CD4-positive, CD25-positive, alpha-beta regulatory T cell (primary cell): ENCODE results near the gene CNTN6. TPM values are rescaled to one million over a fixed set of nuclear protein-coding genes. Genes with fewer than 3 reads are reported as not detected.

Experiments
- ATAC-seq, 2 donors: fragments of 150-1000 bp; cut with Tn5 transposase; one replicate each; pipeline ENCODE4 v1.10.0; 2021; ENCODE audit warnings: low read depth in 2 of 2, moderate number of reproducible peaks in 2 of 2, moderate library complexity in 1 of 2
- DNase-seq, 3 donors: peaks; one replicate each; pipeline versions ENCODE4 v3.0.0 to v3.0.0-alpha.2; 2012 to 2022; ENCODE audit warnings: mixed read lengths in 1 of 3
- H3K27ac ChIP-seq: one replicate; pipeline ENCODE4 v1.7.0; 2013; ENCODE audit warnings: mild to moderate bottlenecking, low read length; ENCODE audit not compliant: insufficient read depth, poor library complexity, severe bottlenecking
- H3K27me3 ChIP-seq: one replicate; pipeline ENCODE4 v1.7.0; 2013; ENCODE audit warnings: low read length; ENCODE audit not compliant: control insufficient read depth, insufficient read depth
- H3K36me3 ChIP-seq: one replicate; pipeline ENCODE4 v1.7.0; 2013; ENCODE audit warnings: mild to moderate bottlenecking, low read length, moderate library complexity; ENCODE audit not compliant: control insufficient read depth, insufficient read depth
- H3K4me1 ChIP-seq: 2 replicates; pipeline ENCODE4 v1.7.0; 2013; ENCODE audit warnings: mild to moderate bottlenecking, low read length; ENCODE audit not compliant: insufficient read depth, control insufficient read depth, poor library complexity, severe bottlenecking
- H3K4me3 ChIP-seq: one replicate; pipeline ENCODE4 v1.7.0; 2013; ENCODE audit warnings: low read depth, mild to moderate bottlenecking, low read length, moderate library complexity
- H3K9me3 ChIP-seq, 2 experiments: 1 replicate in 1 of 2; 2 replicates in 1 of 2; pipeline ENCODE4 v1.7.0; 2013; ENCODE audit warnings: low read length in 2 of 2, mild to moderate bottlenecking in 1 of 2, moderate library complexity in 1 of 2; ENCODE audit not compliant: control insufficient read depth in 2 of 2
- H3K27ac Mint-ChIP-seq, 3 donors: one replicate each; pipeline ENCODE4 v1.8.0; 2020 to 2022; ENCODE audit warnings: mild to moderate bottlenecking in 3 of 3, mixed read lengths in 3 of 3, moderate library complexity in 2 of 3
- H3K27me3 Mint-ChIP-seq: one replicate; pipeline ENCODE4 v1.8.0; 2022; ENCODE audit warnings: mild to moderate bottlenecking, mixed read lengths
- H3K36me3 Mint-ChIP-seq: one replicate; pipeline ENCODE4 v1.8.0; 2020; ENCODE audit warnings: mixed read lengths
- H3K4me1 Mint-ChIP-seq, 4 donors: one replicate each; pipeline ENCODE4 v1.8.0; 2020 to 2022; ENCODE audit warnings: mixed read lengths in 4 of 4, mild to moderate bottlenecking in 1 of 4
- H3K4me3 Mint-ChIP-seq, 4 donors: one replicate each; pipeline ENCODE4 v1.8.0; 2020 to 2022; ENCODE audit warnings: mild to moderate bottlenecking in 4 of 4, mixed read lengths in 4 of 4, moderate library complexity in 3 of 4
- H3K9me3 Mint-ChIP-seq, 7 donors: one replicate each; pipeline ENCODE4 v1.8.0; 2020 to 2022; ENCODE audit warnings: mixed read lengths in 7 of 7, mild to moderate bottlenecking in 3 of 7, moderate library complexity in 2 of 7
- polyA plus RNA-seq, 4 donors: library from polyadenylated mRNA; unstranded; fragments of 300-500 nt; fragmentation: Illumina TruSeq; gene quantifications; one replicate each; pipeline ENCODE4 v1.2.3, GENCODE V29; 2021
- total RNA-seq: library from RNA; stranded (reverse); gene quantifications from one replicate; pipeline ENCODE4 v1.2.3, GENCODE V29; 2022

The CNTN6 gene
- total and polyA plus RNA-seq, 5 donors from 2014 or later = not detected

- Histone ChIP-seq H3K4me1 (no peaks in the 10 kb centered on the region), H3K27me3 (no peaks in the 10 kb centered on the region), H3K9me3 (peaks cover 0 to 3% of the 10 kb centered on the region in 2 experiments), H3K4me3 (no peak overlapping the region), H3K27ac (no peak overlapping the region), H3K36me3 (no peaks in the 10 kb centered on the region)
- H3K27me3 Mint-ChIP-seq = no peaks in the 10 kb centered on the region
- H3K4me3 Mint-ChIP-seq = no peak overlapping the region
- DNase-seq (no peak), ATAC-seq (no peak)
- no peak overlapping the region for H3K27ac Mint-ChIP-seq
- no peaks in the 10 kb centered on the region for H3K4me1 Mint-ChIP-seq
- H3K9me3 Mint-ChIP-seq = peaks cover 1 to 29% (median 13%) of the 10 kb centered on the region in 7 donors
- no peaks in the 10 kb centered on the region for H3K36me3 Mint-ChIP-seq
Observed at GRCh38 chr3:1172644-1173043, 79.8 kb downstream of the CNTN6 start.

DNA sequence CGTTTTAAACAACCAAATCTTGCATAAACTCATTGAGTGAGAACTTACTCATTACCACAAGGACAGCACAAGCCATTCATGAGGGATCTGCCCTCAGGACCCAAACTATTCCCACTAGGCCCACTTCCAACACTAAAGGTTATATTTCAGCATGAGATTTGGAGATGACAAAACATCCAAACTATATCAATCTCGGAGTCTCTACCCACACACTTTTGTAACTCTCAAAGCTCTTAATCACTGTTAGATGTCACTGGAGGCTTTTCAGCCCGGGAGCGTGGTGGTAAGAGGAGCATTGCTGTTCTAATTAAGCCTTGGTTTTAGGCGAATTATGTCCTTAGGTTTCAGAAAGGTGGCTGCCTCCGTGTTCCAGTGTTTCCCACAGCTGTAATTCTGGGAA lies 86.3 kb downstream of the CNTN6 start:
- peaks cover 1 to 23% (median 7%) of the 10 kb centered on the region in 7 donors for H3K9me3 Mint-ChIP-seq
- Histone ChIP-seq H3K4me1 (no peaks in the 10 kb centered on the region), H3K27ac (no peak overlapping the region), H3K27me3 (no peaks in the 10 kb centered on the region), H3K4me3 (no peak overlapping the region), H3K9me3 (peaks cover 0 to 3% of the 10 kb centered on the region in 2 experiments), H3K36me3 (no peaks in the 10 kb centered on the region)
- H3K4me3 Mint-ChIP-seq = no peak overlapping the region
- no peaks in the 10 kb centered on the region for H3K4me1 Mint-ChIP-seq
- DNase-seq (no peak), ATAC-seq (no peak)
- H3K27ac Mint-ChIP-seq = no peak overlapping the region
- H3K36me3 Mint-ChIP-seq = no peaks in the 10 kb centered on the region
- H3K27me3 Mint-ChIP-seq = no peaks in the 10 kb centered on the region

- Histone ChIP-seq H3K27ac (no peak overlapping the region), H3K27me3 (no peaks in the 10 kb centered on the region), H3K9me3 (peaks cover 0 to 9% of the 10 kb centered on the region in 2 experiments), H3K4me3 (no peak overlapping the region), H3K4me1 (no peaks in the 10 kb centered on the region), H3K36me3 (no peaks in the 10 kb centered on the region)
- no peaks in the 10 kb centered on the region for H3K4me1 Mint-ChIP-seq
- H3K36me3 Mint-ChIP-seq = no peaks in the 10 kb centered on the region
- H3K4me3 Mint-ChIP-seq = no peak overlapping the region
- no peak for ATAC-seq
- H3K27ac Mint-ChIP-seq = no peak overlapping the region
- H3K9me3 Mint-ChIP-seq = peaks cover 0 to 10% (median 3%) of the 10 kb centered on the region in 7 donors
- no peaks in the 10 kb centered on the region for H3K27me3 Mint-ChIP-seq
- DNase-seq = no peak
Observed at GRCh38 chr3:1183320-1184048, 90.7 kb downstream of the CNTN6 start.

DNA sequence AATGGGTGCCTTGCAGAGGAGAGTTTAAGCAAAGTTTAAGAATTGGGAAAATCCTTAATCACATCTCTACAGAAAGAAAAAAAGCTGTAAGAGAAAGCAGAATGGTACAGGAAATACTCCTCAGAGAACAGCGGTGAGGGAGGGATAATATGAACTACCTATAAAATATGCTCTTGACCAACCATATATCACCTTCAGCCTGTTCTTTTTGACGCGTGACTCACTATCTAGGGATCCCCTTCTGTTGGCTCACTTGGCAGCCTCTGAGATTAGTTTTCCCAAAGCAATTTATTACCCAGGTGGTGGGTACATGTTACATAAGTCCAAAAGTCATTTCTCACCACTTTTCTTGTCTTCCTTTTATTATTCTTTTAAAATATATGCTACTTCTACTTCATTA lies 97.7 kb downstream of the CNTN6 start:
- peaks cover 0 to 18% (median 6%) of the 10 kb centered on the region in 7 donors for H3K9me3 Mint-ChIP-seq
- no peaks in the 10 kb centered on the region for H3K36me3 Mint-ChIP-seq
- Histone ChIP-seq H3K9me3 (peaks cover 7 to 9% of the 10 kb centered on the region in 2 experiments), H3K36me3 (no peaks in the 10 kb centered on the region), H3K27me3 (no peaks in the 10 kb centered on the region), H3K4me1 (no peaks in the 10 kb centered on the region), H3K27ac (no peak overlapping the region), H3K4me3 (no peak overlapping the region)
- H3K27me3 Mint-ChIP-seq = no peaks in the 10 kb centered on the region
- H3K4me3 Mint-ChIP-seq = no peak overlapping the region
- ATAC-seq (no peak), DNase-seq (no peak)
- no peaks in the 10 kb centered on the region for H3K4me1 Mint-ChIP-seq
- H3K27ac Mint-ChIP-seq = no peak overlapping the region

GRCh38 chr3:1191026-1191425 lies 98.2 kb downstream of the CNTN6 start:
- Histone ChIP-seq H3K36me3 (no peaks in the 10 kb centered on the region), H3K27ac (no peak overlapping the region), H3K4me3 (no peak overlapping the region), H3K27me3 (no peaks in the 10 kb centered on the region), H3K4me1 (no peaks in the 10 kb centered on the region), H3K9me3 (peaks cover 7 to 9% of the 10 kb centered on the region in 2 experiments)
- DNase-seq (no peak), ATAC-seq (no peak)
- Mint-ChIP-seq H3K27ac (no peak overlapping the region), H3K36me3 (no peaks in the 10 kb centered on the region), H3K4me3 (no peak overlapping the region), H3K9me3 (peaks cover 0 to 18% (median 6%) of the 10 kb centered on the region in 7 donors), H3K4me1 (no peaks in the 10 kb centered on the region), H3K27me3 (no peaks in the 10 kb centered on the region)

DNA sequence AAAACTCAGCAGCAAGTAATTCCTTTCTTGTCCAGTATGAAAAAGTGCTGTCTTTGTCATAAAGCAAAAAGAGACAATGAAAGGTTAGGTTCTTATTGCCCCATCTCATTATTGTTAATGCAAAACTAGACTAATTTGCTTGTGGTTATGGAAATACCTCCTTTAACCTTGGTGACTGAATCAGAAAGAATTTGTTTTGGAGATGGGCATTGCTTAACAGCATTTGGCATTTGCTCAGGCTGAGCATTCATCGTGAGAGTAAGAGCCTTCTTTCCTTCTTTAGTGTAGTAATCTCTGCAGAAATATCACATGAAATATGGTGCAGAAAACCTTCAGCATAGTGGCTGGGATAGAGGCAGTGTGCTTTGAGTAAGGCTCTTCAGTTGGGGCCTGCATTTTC lies 103.1 kb downstream of the CNTN6 start:
- Histone ChIP-seq H3K4me3 (no peak overlapping the region), H3K36me3 (no peaks in the 10 kb centered on the region), H3K27me3 (no peaks in the 10 kb centered on the region), H3K9me3 (peaks cover 0 to 3% of the 10 kb centered on the region in 2 experiments), H3K4me1 (no peaks in the 10 kb centered on the region), H3K27ac (no peak overlapping the region)
- Mint-ChIP-seq H3K27me3 (no peaks in the 10 kb centered on the region), H3K36me3 (no peaks in the 10 kb centered on the region), H3K9me3 (peaks cover 0 to 16% (median 8%) of the 10 kb centered on the region in 7 donors), H3K27ac (no peak overlapping the region), H3K4me3 (no peak overlapping the region), H3K4me1 (no peaks in the 10 kb centered on the region)
- DNase-seq = no peak
- no peak for ATAC-seq

DNA sequence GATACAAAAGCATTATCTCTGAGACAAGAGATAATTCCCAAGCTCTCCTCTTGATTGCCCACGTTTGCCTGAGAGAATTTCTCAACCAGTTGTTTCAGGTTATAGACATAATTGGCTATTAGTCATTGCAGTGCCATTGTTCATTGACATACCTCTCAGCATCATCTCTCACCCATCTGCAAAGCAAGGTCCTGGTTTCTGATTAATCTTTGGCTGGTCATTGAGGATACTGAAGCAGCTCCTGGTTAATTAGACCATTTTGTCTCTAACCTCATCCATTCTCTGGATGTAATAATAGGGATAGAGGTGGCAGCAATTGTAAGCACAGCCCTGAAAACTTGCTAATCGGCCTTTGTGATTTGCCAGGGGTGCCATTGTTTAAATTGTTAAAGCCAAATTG lies 104.2 kb downstream of the CNTN6 start:
- no peaks in the 10 kb centered on the region for H3K36me3 Mint-ChIP-seq
- no peak overlapping the region for H3K4me3 ChIP-seq
- H3K9me3 Mint-ChIP-seq = peaks cover 0 to 13% (median 7%) of the 10 kb centered on the region in 7 donors
- no peak overlapping the region for H3K4me3 Mint-ChIP-seq
- H3K27me3 ChIP-seq = no peaks in the 10 kb centered on the region
- H3K27ac ChIP-seq = no peak overlapping the region
- ATAC-seq (no peak), DNase-seq (no peak)
- H3K4me1 ChIP-seq = no peaks in the 10 kb centered on the region
- no peaks in the 10 kb centered on the region for H3K36me3 ChIP-seq
- peaks cover 0 to 3% of the 10 kb centered on the region in 2 experiments for H3K9me3 ChIP-seq
- H3K4me1 Mint-ChIP-seq = no peaks in the 10 kb centered on the region
- no peak overlapping the region for H3K27ac Mint-ChIP-seq
- H3K27me3 Mint-ChIP-seq = no peaks in the 10 kb centered on the region

- H3K9me3 Mint-ChIP-seq = peaks cover 0 to 17% (median 5%) of the 10 kb centered on the region in 7 donors
- H3K9me3 ChIP-seq = no peaks in the 10 kb centered on the region
- no peak overlapping the region for H3K4me3 ChIP-seq
- DNase-seq (no peak), ATAC-seq (no peak)
- H3K27me3 ChIP-seq = no peaks in the 10 kb centered on the region
- H3K4me1 Mint-ChIP-seq = no peaks in the 10 kb centered on the region
- no peak overlapping the region for H3K4me3 Mint-ChIP-seq
- H3K27ac Mint-ChIP-seq = no peak overlapping the region
- H3K27me3 Mint-ChIP-seq = no peaks in the 10 kb centered on the region
- no peaks in the 10 kb centered on the region for H3K36me3 ChIP-seq
- H3K4me1 ChIP-seq = no peaks in the 10 kb centered on the region
- no peaks in the 10 kb centered on the region for H3K36me3 Mint-ChIP-seq
- H3K27ac ChIP-seq = no peak overlapping the region
Observed at GRCh38 chr3:1200371-1200770, 107.5 kb downstream of the CNTN6 start.
